ENCODE measurements around the gene IFRD2. TPM values are rescaled to one million over a fixed set of nuclear protein-coding genes. Genes with fewer than 3 reads are reported as not detected.
"Not testable (repeated sequence)": the region's sequence is repeated elsewhere in the genome, so short reads cannot be mapped to it uniquely, and the experiment has no call there.

IFRD2 gene
- total RNA-seq, 1 experiment from 2014 or later: 89.5 TPM

- no peaks in the 10 kb centered on the region for H3K27me3 Mint-ChIP-seq (ENCODE audit: insufficient read depth, unreplicated experiment)
- H3K27ac Mint-ChIP-seq (ENCODE audit: unreplicated experiment): peak overlapping the region; percentile 18
These were observed 18.6 kb downstream of the IFRD2 start for GRCh38 chr3:50273689-50274065.

GRCh38 chr3:50272911-50273688, 19.1 kb downstream of the IFRD2 start:
- peak; percentile 80 to 92 for DNase-seq
- Mint-ChIP-seq H3K36me3 (ENCODE audit: insufficient read depth, unreplicated experiment) (peaks cover 8% of the 10 kb centered on the region), H3K27ac (ENCODE audit: unreplicated experiment) (peak overlapping the region; percentile 45), H3K27me3 (ENCODE audit: insufficient read depth, unreplicated experiment) (no peaks in the 10 kb centered on the region), H3K9me3 (ENCODE audit: unreplicated experiment) (no peaks in the 10 kb centered on the region), H3K4me3 (ENCODE audit: unreplicated experiment) (no peak overlapping the region), H3K4me1 (ENCODE audit: low read depth, unreplicated experiment) (peaks cover 33% of the 10 kb centered on the region)
- TF ChIP-seq, protein P1, sequence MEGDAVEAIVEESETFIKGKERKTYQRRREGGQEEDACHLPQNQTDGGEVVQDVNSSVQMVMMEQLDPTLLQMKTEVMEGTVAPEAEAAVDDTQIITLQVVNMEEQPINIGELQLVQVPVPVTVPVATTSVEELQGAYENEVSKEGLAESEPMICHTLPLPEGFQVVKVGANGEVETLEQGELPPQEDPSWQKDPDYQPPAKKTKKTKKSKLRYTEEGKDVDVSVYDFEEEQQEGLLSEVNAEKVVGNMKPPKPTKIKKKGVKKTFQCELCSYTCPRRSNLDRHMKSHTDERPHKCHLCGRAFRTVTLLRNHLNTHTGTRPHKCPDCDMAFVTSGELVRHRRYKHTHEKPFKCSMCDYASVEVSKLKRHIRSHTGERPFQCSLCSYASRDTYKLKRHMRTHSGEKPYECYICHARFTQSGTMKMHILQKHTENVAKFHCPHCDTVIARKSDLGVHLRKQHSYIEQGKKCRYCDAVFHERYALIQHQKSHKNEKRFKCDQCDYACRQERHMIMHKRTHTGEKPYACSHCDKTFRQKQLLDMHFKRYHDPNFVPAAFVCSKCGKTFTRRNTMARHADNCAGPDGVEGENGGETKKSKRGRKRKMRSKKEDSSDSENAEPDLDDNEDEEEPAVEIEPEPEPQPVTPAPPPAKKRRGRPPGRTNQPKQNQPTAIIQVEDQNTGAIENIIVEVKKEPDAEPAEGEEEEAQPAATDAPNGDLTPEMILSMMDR (IDR thresholded peaks at IDR 0.05; ENCODE audit: insufficient read depth in 1 of 2, low read depth in 1 of 2, low read length in 1 of 2, severe bottlenecking in 1 of 2, unreplicated experiment in 1 of 2): peak; percentile 92 to 97
- Histone ChIP-seq H3K4me3 (ENCODE audit: low read depth, low read length) (no peak overlapping the region), H3K9me3 (no peaks in the 10 kb centered on the region), H3K27me3 (replicated peaks; ENCODE audit: control insufficient read depth, insufficient read depth, low read length) (no peaks in the 10 kb centered on the region), H3K36me3 (ENCODE audit: control insufficient read depth, insufficient read depth, low read length) (peaks cover 2% of the 10 kb centered on the region), H3K4me1 (peaks cover 55% of the 10 kb centered on the region)
- ChIA-PET POLR2A (no interaction called here), CTCF (interaction anchor here (2.8 kb wide), 1 partner anchor 13 kb away, joined by 10 read pairs; no protein-coding TSS in a partner anchor)
- intact Hi-C loops (cut with micrococcal nuclease; ENCODE audit: unreplicated experiment): loop anchor here (1.0 to 2.0 kb wide), 5 partner anchors 9 to 81 kb away; no protein-coding TSS in a partner anchor
- BruUV-seq (replicated peaks): no TSS peak

More at GRCh38 chr3:50273689-50274065, 18.6 kb downstream of the IFRD2 start:
- ChIA-PET POLR2A (no interaction called here), CTCF (interaction anchor here (2.8 kb wide), 1 partner anchor 13 kb away, joined by 10 read pairs; no protein-coding TSS in a partner anchor)
- Histone ChIP-seq H3K36me3 (ENCODE audit: control insufficient read depth, insufficient read depth, low read length) (peaks cover 2% of the 10 kb centered on the region), H3K27me3 (replicated peaks; ENCODE audit: control insufficient read depth, insufficient read depth, low read length) (no peaks in the 10 kb centered on the region), H3K4me3 (ENCODE audit: low read depth, low read length) (no peak overlapping the region), H3K4me1 (peaks cover 50% of the 10 kb centered on the region), H3K9me3 (no peaks in the 10 kb centered on the region)
- no peaks in the 10 kb centered on the region for H3K9me3 Mint-ChIP-seq (ENCODE audit: unreplicated experiment)
- TF ChIP-seq, protein P1 (IDR thresholded peaks at IDR 0.05; ENCODE audit: insufficient read depth in 1 of 2, low read depth in 1 of 2, low read length in 1 of 2, severe bottlenecking in 1 of 2, unreplicated experiment in 1 of 2): no peak
- BruUV-seq (replicated peaks): no TSS peak
- peaks cover 8% of the 10 kb centered on the region for H3K36me3 Mint-ChIP-seq (ENCODE audit: insufficient read depth, unreplicated experiment)
- no peak overlapping the region for H3K4me3 Mint-ChIP-seq (ENCODE audit: unreplicated experiment)
- intact Hi-C loops (cut with micrococcal nuclease; ENCODE audit: unreplicated experiment): loop anchor here (1.0 to 2.0 kb wide), 6 partner anchors 9 to 81 kb away; no protein-coding TSS in a partner anchor
- H3K4me1 Mint-ChIP-seq (ENCODE audit: low read depth, unreplicated experiment): peaks cover 27% of the 10 kb centered on the region
- DNase-seq: no peak

- CTCF ChIA-PET: interaction anchor here (2.8 kb wide), 1 partner anchor 12 kb away, joined by 10 read pairs; no protein-coding TSS in a partner anchor
- H3K4me3 ChIP-seq (ENCODE audit: low read depth, low read length); H3K36me3 ChIP-seq (ENCODE audit: control insufficient read depth, insufficient read depth, low read length); BruUV-seq (replicated peaks); H3K9me3 ChIP-seq; H3K27me3 Mint-ChIP-seq (ENCODE audit: insufficient read depth, unreplicated experiment); DNase-seq; H3K27me3 ChIP-seq (replicated peaks; ENCODE audit: control insufficient read depth, insufficient read depth, low read length); H3K4me3 Mint-ChIP-seq (ENCODE audit: unreplicated experiment); POLR2A ChIA-PET; H3K36me3 Mint-ChIP-seq (ENCODE audit: insufficient read depth, unreplicated experiment); H3K9me3 Mint-ChIP-seq (ENCODE audit: unreplicated experiment): not testable (repeated sequence)
- intact Hi-C loops (cut with micrococcal nuclease; ENCODE audit: unreplicated experiment): loop anchor here (2.0 kb wide), 1 partner anchor 16 kb away; no protein-coding TSS in a partner anchor
- Mint-ChIP-seq H3K27ac (ENCODE audit: unreplicated experiment) (peak overlapping the region; percentile 45), H3K4me1 (ENCODE audit: low read depth, unreplicated experiment) (peaks cover 39% of the 10 kb centered on the region)
- H3K4me1 ChIP-seq: peaks cover 56% of the 10 kb centered on the region
These were observed 19.7 kb downstream of the IFRD2 start for GRCh38 chr3:50272538-50272910.

Data from Caco-2 (cell line).